Stimulated activated CD4-positive, alpha-beta T cell treated with anti-CD3 and anti-CD28 coated beads, Interleukin-15, amount 100 ng/mL, for 24 hours (primary cell): Measurements from ENCODE around the gene NXPE3.
"Not testable (repeated sequence)": the region's sequence is repeated elsewhere in the genome, so short reads cannot be mapped to it uniquely, and the experiment has no call there.

Experiments
- DNase-seq: peaks from one replicate; pipeline ENCODE4 v3.0.0-alpha.2; 2020

The NXPE3 gene

DNA sequence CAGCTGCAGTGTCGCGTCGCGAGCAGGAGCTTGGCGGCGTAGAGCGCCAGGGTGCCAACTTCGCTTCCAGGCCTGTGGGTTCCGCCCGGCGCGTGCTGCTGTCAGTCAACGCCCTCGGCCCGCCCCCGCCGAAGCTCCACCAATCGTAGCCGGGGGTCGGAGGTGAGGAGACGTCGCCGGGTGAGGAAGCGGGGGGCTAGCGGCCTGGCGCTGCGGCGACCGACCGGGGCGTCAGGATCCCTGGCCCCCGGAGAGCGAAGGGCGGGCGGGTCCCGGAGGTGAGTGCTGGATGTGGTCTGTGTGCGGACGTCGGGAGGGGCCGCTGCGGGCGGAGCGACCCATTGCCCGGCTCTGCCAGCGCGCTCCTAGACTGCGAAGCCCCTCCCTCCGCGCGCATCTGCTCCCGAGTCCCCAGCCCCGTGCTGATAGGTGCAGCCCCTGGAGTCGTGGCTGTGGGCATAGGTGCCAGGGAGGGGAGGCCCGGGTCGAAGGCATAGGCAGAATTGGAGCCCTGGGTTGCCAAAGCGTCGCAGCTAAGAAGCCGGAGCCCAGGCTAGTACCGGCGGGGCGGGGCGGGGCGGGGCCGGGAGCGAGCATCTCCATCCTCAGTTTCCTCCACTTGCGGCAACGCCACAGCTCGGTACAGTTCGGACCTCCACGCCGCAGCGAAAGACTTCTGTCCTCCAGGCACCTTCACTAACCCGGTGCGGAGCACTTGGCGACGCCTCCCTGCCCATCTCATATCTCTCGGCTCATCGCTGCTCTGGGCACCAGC is at the start of gene NXPE3:
Gene NXPE3, plus strand, starts transcription at position 165 of the 775 bp plus-strand sequence. CDS start 6,386 bp downstream, outside the sequence.
- DNase-seq, result peak; percentile 97

DNA sequence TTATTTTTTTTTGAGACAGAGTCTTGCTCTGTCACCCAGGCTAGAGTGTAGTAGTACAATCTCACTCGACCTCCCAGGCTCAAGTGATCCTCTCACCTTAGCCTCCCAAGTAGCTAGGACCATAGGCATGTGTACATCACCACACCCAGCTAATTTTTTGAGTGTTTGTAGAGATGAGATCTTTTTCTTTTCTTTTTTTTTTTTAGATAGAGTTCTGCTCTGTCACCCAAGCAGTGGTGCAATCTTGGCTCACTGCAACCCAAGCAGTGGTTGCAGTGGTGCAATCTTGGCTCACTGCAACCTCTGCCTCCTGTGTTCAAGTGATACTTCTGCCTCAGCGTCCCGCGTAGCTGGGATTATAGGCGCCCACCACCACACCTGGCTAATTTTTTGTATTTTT is 49.4 kb upstream of the NXPE3 start:
- DNase-seq, result no peak

DNA sequence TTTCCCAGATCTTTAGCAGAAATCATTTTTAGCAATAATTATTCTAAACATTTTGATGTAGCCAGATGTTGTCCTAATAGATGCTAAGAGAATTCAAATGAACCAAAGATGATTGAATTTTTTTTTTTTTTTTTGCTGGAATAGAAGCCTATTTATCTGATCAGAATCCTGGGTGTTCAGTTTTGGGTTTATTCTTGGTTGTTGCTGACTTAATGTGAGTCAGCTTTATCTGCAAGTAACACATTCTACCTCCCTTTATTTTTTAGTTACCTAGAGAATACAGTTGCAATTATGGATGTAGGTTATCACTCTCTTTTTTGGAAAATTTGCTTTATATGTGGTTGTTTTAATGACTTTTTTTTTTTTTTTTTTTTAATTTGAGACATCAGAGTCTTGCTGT is 48.2 kb upstream of the NXPE3 start:
- no peak for DNase-seq

DNA sequence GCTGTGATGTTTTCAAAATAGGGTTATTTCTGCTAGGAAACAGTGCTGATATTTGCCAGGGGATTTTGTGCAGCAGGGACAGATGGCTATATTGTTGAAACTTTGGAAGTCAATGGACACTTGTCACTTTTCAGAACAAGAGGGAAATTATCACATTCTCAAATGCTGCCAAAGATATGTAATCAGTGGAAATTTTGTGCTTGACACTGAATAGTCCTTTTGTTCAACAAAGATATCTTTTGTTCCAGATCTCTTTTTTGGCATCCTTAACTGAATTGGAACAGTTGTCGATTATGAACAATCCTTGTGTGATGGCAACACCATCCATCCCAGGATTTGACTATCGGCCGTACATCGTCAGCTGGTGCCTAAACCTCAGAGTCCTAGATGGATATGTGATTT is 46.8 kb upstream of the NXPE3 start:
- no peak for DNase-seq

DNA sequence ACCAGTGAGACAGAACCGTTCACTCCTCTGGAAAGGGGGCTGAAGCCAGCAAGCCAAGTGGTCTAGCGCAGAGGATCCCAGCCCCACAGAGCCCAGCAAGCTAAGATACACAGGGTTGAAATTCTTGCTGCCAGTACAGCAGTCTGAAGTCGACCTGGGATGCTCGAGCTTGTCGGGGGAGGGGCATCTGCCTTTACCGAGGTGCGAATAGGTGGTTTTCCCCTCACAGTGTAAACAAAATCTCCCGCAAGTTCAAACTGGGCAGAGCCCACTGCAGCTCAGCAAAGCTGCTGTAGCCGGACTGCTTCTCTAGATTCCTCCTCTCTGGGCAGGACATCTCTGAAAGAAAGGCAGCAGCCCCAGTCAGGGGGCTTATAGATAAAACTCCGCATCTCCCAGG is 43.2 kb upstream of the NXPE3 start:
- DNase-seq, result no peak

DNA sequence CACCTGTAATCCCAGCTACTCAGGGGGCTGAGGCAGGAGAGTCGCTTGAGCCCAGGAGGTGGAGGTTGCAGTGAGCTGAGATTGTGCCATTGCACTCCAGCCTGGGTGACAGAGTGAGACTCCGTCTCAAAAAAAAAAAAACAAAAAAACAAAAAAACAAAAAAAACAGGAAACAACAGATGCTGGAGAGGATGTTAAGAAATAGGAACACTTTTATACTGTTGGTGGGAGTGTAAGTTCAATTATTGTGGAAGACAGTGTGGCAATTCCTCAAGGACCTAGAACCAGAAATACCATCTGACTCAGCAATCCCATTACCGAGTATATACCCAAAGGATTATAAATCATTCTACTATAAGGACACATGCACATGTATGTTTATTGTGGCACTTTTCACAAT is 37.1 kb upstream of the NXPE3 start:
- DNase-seq, result not testable (repeated sequence)

DNA sequence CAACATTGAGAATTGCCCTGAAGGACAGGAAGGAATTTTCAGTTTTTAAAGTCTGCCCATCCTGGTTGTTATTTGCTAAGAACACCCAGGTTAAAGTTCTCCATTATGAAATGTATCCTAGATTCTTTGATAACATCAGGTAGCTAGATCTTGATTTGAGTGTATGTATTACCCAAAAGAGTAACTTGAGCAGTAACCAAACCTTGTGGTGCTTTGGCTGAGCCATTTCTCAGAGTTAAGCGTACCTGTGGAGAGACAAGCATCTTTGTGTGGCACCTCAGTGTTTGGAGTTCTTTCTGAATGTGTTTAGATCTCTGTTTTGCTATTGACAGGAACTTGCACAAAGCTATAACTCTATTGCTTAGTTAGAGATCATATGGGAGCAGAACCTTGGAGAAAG is 34.2 kb upstream of the NXPE3 start:
- no peak for DNase-seq

DNA sequence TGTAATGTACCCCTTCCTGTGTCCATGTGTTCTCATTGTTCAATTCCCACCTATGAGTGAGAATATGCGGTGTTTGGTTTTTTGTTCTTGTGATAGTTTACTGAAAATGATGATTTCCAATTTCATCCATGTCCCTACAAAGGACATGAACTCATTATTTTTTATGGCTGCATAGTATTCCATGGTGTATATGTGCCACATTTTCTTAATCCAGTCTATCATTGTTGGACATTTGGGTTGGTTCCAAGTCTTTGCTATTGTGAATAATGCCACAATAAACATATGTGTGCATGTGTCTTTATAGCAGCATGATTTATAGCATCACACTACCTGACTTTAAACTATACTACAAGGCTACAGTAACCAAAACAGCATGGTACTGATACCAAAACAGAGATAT is 33.1 kb upstream of the NXPE3 start:
- DNase-seq, result not testable (repeated sequence)

DNA sequence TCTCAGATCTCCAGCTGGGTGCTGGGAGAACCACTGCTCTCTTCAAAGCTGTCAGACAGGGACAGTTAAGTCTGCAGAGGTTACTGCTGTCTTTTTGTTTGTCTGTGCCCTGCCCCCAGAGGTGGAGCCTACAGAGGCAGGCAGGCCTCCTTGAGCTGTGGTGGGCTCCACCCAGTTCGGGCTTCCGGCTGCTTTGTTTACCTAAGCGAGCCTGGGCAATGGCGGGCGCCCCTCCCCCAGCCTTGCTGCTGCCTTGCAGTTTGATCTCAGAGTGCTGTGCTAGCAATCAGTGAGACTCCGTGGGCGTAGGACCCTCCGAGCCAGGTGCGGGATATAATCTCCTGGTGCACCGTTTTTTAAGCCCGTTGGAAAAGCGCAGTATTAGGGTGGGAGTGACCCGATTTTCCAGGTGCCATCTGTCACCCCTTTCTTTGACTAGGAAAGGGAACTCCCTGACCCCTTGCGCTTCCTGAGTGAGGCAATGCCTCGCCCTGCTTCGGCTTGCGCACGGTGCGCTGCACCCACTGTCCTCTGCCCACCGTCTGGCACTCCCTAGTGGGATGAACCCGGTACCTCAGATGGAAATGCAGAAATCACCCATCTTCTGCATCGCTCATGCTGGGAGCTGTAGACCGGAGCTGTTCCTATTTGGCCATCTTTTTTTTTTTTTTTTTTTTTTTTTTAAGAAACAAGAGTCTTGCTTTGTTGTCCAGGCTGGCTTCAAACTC is 25.5 kb upstream of the NXPE3 start:
- peak; percentile 5 for DNase-seq

DNA sequence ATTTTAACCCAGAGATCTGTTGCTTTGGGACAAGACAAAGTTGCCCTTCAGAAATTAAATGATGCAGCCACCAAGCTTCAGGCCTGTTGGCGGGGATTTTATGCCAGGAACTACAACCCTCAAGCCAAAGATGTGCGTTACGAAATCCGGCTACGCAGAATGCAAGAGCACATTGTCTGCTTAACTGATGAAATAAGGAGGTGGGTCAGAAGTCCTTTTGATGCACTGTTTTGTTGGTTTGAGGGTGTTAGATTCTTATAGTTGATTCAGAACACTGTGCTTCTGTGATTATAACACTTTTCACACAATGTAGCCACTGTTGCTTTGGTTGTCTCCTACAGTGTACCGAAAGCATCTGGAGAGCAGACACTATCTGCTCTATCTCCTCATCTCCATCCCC is 20.8 kb upstream of the NXPE3 start:
- DNase-seq, result no peak

DNA sequence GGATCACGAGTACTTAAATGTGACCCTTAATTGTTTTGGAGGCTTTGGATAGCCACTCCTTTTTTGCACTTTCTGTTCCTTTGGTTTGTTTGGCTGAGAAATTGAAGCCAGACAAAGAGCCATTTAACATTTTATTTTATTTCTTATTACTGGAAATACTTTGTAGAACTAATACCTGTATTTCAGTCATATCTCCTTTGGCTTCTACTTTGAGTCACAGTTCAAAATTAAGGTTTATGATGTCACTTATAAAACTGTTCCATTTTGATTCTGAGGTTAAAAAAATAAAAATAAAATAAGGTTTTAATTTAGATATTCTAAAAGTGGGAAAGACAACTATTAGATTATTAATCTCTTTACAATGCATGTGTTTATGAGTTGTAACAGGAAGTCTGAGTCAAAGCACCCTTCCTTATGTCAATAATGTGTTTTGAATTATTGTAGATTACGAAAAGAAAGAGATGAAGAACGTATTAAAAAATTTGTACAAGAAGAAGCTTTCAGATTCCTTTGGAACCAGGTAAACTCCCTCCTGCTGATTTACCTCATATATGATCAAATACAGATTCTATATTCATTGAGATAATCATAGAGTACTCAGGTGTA is 16.9 kb upstream of the NXPE3 start:
- no peak for DNase-seq

DNA sequence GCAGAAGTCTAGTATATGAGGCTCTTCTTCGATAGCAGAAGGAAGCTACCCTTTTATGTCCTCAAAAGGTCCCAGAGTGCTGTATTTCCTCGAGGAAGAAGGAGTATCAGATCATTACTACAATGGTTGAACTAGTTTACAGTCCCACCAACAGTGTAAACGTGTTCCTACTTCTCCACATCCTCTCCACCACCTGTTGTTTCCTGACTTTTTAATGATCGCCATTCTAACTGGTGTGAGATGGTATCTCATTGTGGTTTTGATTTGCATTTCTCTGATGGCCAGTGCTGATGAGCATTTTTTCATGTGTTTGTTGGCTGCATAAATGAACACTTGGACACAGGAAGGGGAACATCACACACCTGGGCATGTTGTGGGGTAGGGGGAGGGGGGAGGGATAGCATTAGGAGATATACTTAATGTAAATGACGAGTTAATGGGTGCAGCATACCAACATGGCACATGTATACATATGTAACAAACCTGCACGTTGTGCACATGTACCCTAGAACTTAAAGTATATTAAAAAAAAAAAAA is 1.2 kb upstream of the NXPE3 start:
- DNase-seq, result not testable (repeated sequence)

DNA sequence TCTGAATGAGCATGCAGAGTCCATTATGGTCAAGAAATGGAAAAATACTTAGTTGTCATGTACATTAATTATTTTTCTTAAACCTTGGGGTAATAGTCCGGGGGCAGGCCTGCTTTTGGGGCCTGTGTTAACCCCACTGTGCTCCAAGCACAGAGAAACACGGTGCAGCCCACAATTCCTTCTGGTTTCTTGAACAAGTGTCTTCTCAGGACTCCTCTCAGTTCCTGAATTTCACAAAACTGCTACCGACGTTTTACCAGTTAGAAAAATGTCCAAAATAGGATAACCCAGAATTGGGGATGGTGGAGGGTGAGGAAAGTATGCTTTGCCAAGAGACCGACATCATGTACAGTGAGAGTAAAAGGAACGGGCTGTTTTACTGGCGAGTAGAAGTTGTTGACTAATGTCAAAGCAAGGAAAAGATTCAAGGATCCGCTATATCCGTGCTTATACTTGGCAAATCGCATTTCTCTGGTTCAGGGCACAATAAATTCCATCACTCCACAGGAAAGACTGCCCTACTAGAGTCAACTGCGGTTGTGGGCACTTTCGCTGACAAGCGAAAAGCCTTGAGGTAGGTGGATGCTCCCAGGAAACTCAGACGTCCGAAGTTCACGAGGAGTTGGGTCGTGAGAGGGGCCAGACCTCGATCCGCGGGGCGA is 495 bp upstream of the NXPE3 start:
- peak; percentile 8 for DNase-seq

DNA sequence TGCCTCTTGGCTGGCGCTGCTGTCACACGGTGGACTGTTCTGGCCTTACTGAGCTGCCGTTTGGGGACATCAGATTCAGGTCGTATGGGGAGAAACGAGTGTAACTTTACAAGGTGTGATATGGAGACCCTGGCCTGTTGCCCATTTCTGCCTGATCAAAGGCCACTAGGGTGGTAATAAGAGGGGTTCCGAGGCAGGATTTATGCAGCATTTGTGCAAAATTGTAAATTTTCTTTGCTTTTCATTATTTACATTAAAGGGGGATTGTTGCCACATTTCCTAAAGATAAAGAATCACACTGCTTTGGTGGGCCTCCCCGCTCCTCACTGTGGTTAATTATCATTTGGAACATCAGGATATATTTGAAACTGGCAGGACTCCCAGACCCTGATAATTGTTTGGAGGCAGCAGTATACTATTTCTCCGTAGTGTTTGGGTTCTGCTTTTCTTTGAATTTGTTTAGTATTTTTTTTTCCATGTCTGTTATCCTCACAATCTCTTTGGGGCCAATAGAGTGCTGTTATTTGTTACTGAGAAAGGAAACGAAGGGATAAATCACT is 891 bp downstream of the NXPE3 start:
- DNase-seq, result no peak

DNA sequence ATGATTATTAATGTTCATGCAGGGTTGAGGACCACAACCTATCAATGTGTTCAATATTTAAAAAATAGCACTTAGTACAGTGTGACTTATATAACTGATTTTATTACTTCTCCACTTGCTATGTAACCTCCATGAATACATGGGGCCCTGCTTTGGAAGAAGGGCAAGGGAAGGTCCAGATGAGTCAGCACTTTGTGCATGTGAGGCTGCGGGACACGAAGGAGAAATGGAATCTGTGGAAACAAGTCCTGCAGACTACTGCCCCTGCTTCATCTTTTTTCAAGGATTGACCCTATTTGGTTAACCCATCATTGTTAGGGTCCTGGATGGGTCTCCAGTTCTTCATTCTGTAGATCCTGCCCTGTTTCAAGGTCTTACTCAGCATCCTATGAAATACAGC is 1.6 kb downstream of the NXPE3 start:
- DNase-seq, result no peak

DNA sequence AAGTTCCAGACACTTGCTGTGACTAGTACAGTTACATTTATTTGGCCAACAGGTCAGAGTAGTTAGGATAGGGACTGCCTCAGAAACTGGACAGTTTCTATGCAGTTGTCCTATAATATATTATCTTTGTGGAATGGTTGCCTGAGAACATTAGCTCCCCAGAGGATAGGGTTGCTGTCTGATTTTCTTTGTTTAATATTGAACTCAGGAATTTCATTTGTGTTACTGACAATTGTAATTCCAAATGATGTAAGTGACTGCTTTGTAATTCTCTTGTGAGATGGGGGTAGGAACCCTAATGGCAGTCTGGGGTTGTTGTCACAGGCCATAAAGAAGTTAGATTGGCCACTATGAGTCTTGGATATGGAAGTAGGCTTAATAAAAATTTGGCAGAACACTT is 2.2 kb downstream of the NXPE3 start:
- no peak for DNase-seq

DNA sequence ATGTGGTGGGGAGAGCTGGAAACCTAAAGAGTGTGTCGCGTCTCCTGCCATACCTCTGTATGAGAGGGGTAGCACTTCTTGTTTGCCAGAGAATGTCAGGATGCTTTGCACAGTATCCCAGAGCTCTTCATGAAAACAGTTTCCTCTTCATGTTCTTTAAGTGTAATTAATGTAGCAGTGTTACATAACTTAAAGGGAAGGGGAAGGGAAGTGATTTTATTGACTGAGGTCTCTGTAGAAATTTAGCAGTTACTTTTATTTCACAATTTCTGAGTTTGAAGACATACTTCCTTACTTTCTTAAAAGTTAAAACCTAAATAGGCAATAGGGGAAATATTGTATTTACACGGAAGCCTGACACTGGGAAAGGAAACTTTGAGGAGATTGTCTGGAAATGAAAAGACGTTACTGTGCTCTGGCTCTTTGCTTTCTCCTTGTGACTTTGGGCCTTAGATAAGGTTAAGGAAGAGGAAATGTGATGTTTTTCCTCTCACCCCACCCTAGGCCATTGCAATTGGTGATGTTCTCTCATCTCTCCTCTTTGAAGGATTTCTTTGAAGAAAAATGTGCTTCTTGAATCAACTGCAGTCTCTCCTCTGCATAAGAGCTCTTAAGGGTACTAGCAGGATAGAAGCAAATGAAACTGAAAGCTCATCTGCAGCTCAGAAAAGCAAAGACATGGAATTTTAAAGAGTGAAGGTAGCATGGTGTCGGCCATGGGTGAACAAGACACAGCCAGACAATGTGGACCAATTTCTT is 6.0 kb downstream of the NXPE3 start:
- no peak for DNase-seq

DNA sequence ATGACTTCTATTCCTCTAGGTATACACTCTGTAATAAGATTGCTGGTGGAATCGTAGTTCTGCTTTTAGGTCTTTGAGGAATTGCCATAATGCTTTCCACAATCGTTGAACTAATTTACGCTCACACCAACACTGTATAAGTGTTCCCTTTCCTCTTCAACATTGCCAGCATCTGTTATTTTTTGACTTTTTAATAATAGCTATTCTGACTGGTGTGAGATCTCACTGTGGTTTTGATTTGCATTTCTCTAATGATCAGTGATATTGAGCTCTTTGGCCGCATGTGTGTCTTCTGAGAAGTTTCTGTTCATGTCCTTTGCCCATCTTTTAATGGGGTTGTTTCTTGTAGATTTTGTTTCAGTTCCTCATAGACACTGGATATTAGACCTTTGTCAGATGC is 12.8 kb downstream of the NXPE3 start:
- no peak for DNase-seq

DNA sequence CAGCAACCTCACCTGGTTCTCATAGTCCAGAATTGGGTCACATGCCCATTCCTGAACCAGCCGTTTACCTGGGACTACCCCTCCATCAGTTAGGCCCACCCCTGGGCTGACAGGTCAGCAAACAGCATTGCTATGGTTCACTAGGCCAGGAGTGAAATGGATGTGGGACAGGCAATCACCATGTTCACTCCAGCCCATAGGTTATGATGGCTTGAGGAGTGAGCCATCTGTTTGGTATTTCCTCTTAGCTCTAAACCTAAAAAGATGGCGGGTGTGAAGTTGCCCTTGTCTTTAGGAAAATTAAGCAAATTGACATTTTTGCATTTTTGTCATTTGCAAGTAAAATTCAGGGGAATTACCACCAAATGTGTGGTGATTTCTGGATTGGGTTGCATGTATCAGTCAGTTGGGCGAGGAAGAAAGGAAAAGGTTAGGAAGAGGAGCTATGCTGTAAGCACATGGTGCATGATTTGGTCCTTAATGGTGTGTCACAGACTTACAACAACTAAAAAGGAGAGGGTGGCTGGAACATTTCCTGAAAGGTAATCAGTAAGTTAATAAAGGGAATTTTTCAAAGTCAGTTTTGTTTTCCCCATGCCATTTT is 17.2 kb downstream of the NXPE3 start:
- no peak for DNase-seq

DNA sequence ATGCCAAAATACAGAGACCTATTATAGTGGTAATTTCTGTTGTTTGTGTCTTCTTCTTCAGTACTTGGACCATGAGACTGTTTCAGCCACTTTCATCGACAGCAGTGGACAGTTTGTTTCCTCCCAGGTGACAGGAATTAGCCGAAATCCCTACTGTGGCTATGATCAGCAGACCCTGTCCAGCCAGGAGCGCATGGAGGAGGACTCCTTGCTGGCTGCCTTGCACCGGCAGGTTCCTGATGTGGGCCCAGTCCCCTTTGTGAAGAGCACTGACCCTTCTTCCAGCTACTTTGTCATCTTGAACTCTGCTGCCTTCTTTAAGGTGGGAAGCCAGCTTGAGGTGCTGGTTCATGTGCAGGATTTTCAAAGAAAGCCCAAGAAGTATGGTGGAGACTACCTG is 22.2 kb downstream of the NXPE3 start:
- no peak for DNase-seq

DNA sequence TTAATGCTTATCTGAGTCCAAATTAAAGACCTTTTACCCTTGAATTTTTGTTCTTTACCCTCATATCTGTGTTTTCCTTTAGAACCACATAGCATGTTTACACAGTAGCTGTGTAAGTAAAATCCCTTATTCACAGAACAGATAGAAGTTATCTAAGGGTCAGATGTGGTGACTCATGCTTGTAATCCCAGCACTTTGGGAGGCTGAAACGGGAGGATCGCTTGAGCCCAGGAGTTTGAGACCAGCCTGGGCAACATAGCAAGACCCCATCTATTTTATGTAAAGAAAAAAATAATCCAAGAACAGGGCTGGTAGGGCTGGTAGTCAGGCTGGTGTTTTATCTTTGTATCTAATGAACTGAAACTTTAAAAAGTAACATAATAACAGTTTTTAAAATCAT is 23.2 kb downstream of the NXPE3 start:
- no peak for DNase-seq
